CD4-positive, alpha-beta T cell treated with Interleukin-21 for 1 hour (primary cell): Measurements from ENCODE around the gene BMPR1A.
"Not testable (repeated sequence)": the region's sequence is repeated elsewhere in the genome, so short reads cannot be mapped to it uniquely, and the experiment has no call there.

ENCODE experiments used
- DNase-seq: peaks from one replicate; pipeline ENCODE4 v3.0.0-alpha.2; 2020

Gene BMPR1A

GRCh38 chr10:86851328-86852207, 95.1 kb downstream of the BMPR1A start:
- DNase-seq = no peak

GRCh38 chr10:86853582-86853981, 97.2 kb downstream of the BMPR1A start:
- not testable (repeated sequence) for DNase-seq

GRCh38 chr10:86855513-86855912, 99.1 kb downstream of the BMPR1A start:
- DNase-seq = no peak

GRCh38 chr10:86856156-86856555, 99.7 kb downstream of the BMPR1A start:
- DNase-seq = no peak

- DNase-seq = no peak
Measured at GRCh38 chr10:86857128-86857721, 100.8 kb downstream of the BMPR1A start.

- DNase-seq = no peak
Measured at GRCh38 chr10:86858011-86858410, 101.6 kb downstream of the BMPR1A start.

GRCh38 chr10:86861351-86861750, 104.9 kb downstream of the BMPR1A start:
- DNase-seq = no peak

GRCh38 chr10:86862373-86862772, 106.0 kb downstream of the BMPR1A start:
- DNase-seq = no peak

- DNase-seq = no peak
Measured at GRCh38 chr10:86862786-86863483, 106.5 kb downstream of the BMPR1A start.

- DNase-seq = no peak
Measured at GRCh38 chr10:86863484-86863842, 107.0 kb downstream of the BMPR1A start.

- not testable (repeated sequence) for DNase-seq
Measured at GRCh38 chr10:86865011-86865811, 108.8 kb downstream of the BMPR1A start.

GRCh38 chr10:86867149-86867548, 110.7 kb downstream of the BMPR1A start:
- DNase-seq = no peak

- no peak for DNase-seq
Measured at GRCh38 chr10:86868353-86868752, 111.9 kb downstream of the BMPR1A start.

GRCh38 chr10:86870679-86871078, 114.3 kb downstream of the BMPR1A start:
- DNase-seq = no peak

- no peak for DNase-seq
Measured at GRCh38 chr10:86871563-86872183, 115.3 kb downstream of the BMPR1A start.

- DNase-seq = no peak
Measured at GRCh38 chr10:86872757-86873156, 116.3 kb downstream of the BMPR1A start.

GRCh38 chr10:86876748-86877147, 120.3 kb downstream of the BMPR1A start:
- DNase-seq = no peak

- no peak for DNase-seq
Measured at GRCh38 chr10:86878983-86879713, 122.7 kb downstream of the BMPR1A start.

GRCh38 chr10:86880971-86881370, 124.6 kb downstream of the BMPR1A start:
- no peak for DNase-seq

GRCh38 chr10:86888585-86889381, 132.4 kb downstream of the BMPR1A start:
- DNase-seq = peak; percentile 5

- no peak for DNase-seq
Measured at GRCh38 chr10:86889997-86890396, 133.6 kb downstream of the BMPR1A start.
